IMR-90 (cell line): ENCODE data around the gene CD19. TPM values are rescaled to one million over a fixed set of nuclear protein-coding genes. Genes with fewer than 3 reads are reported as not detected.

ENCODE experiments used
- ATAC-seq: fragments of 200-7000 bp; cut with Tn5 transposase; 2 replicates; pipeline ENCODE4 v1.9.1; 2020; ENCODE audit warnings: low read depth, mild to moderate bottlenecking, moderate library complexity
- Bru-seq: library from RNA; stranded (reverse); fragments of 400-500 nt; gene quantifications from one replicate; lab custom pipeline; 2021; lab: Mats Ljungman, UMichigan
- BruChase-seq, 2 experiments: library from RNA; stranded (reverse); fragments of 400-500 nt; gene quantifications; one replicate each; lab custom pipeline; 2021; lab: Mats Ljungman, UMichigan
- BruUV-seq: library from RNA; stranded (reverse); fragments of 400-500 nt; replicated peaks from 2 replicates; lab custom pipeline; 2021; lab: Mats Ljungman, UMichigan
- CTCF ChIA-PET: fragments of 300-600 bp; formaldehyde crosslinking; extraction: SDS; loops from one replicate; lab custom pipeline; 2021; ENCODE audit warnings: antibody characterized with exemption; lab: Yijun Ruan, JAX
- POLR2A ChIA-PET: fragments of 300-600 bp; sonication (Branson Sonifier 250); formaldehyde crosslinking; loops from one replicate; lab custom pipeline; 2022; ENCODE audit warnings: antibody characterized with exemption; ENCODE audit not compliant: unreplicated experiment; lab: Charles Lee
- DNase-seq: peaks from one replicate; pipeline ENCODE4 v3.0.0; 2013
- H2AFZ ChIP-seq: replicated peaks from 2 replicates; pipeline ENCODE3; 2013; ENCODE audit warnings: low read length, mild to moderate bottlenecking; ENCODE audit not compliant: poor library complexity
- H2AK5ac ChIP-seq: 2 replicates; pipeline ENCODE4 v1.6.1; 2013; ENCODE audit warnings: low read depth, low read length, inconsistent platforms
- H2AK9ac ChIP-seq: replicated peaks from 2 replicates; pipeline ENCODE3; 2013; ENCODE audit warnings: mild to moderate bottlenecking, low read depth, low read length, moderate library complexity; ENCODE audit not compliant: poor library complexity
- H2BK120ac ChIP-seq: 2 replicates; pipeline ENCODE4 v1.6.1; 2013; ENCODE audit warnings: low read depth, low read length, inconsistent platforms
- H2BK15ac ChIP-seq: 3 replicates; pipeline ENCODE4 v1.6.1; 2013; ENCODE audit warnings: low read depth, low read length, inconsistent platforms
- H2BK20ac ChIP-seq: 2 replicates; pipeline ENCODE4 v1.6.1; 2013; ENCODE audit warnings: low read depth, mild to moderate bottlenecking, inconsistent platforms, low read length, moderate library complexity
- H2BK5ac ChIP-seq: 2 replicates; pipeline ENCODE4 v1.6.1; 2013; ENCODE audit warnings: mild to moderate bottlenecking, low read depth, low read length, inconsistent platforms; ENCODE audit not compliant: poor library complexity, severe bottlenecking
- H3K14ac ChIP-seq: replicated peaks from 2 replicates; pipeline ENCODE4 v1.6.1; 2013; ENCODE audit warnings: low read depth, low read length, inconsistent platforms
- H3K18ac ChIP-seq: 2 replicates; pipeline ENCODE4 v1.6.1; 2013; ENCODE audit warnings: low read depth, low read length, control low read depth
- H3K23ac ChIP-seq: 2 replicates; pipeline ENCODE4 v1.6.1; 2013; ENCODE audit warnings: low read depth, low read length, inconsistent platforms
- H3K27ac ChIP-seq: 2 replicates; pipeline ENCODE4 v1.5.1; 2013; ENCODE audit warnings: mild to moderate bottlenecking, control low read depth, low read length; ENCODE audit not compliant: insufficient read depth
- H3K27me3 ChIP-seq: 2 replicates; pipeline ENCODE4 v1.6.1; 2013; ENCODE audit warnings: low read length; ENCODE audit not compliant: control insufficient read depth, insufficient read depth
- H3K36me3 ChIP-seq: 2 replicates; pipeline ENCODE4 v1.6.1; 2013; ENCODE audit warnings: low read length, mixed read lengths; ENCODE audit not compliant: control insufficient read depth, insufficient read depth
- H3K4ac ChIP-seq: 2 replicates; pipeline ENCODE4 v1.6.1; 2013; ENCODE audit warnings: low read depth, low read length, inconsistent platforms
- H3K4me1 ChIP-seq: 2 replicates; pipeline ENCODE4 v1.6.1; 2013; ENCODE audit warnings: low read length, mixed read lengths; ENCODE audit not compliant: control insufficient read depth, insufficient read depth
- H3K4me2 ChIP-seq: 2 replicates; pipeline ENCODE4 v1.6.1; 2013; ENCODE audit warnings: low read depth, mild to moderate bottlenecking, control low read depth, low read length, moderate library complexity
- H3K4me3 ChIP-seq: 2 replicates; pipeline ENCODE4 v1.5.1; 2013; ENCODE audit warnings: low read depth, mild to moderate bottlenecking, control low read depth, low read length, moderate library complexity; ENCODE audit not compliant: insufficient read depth
- H3K56ac ChIP-seq: 2 replicates; pipeline ENCODE4 v1.6.1; 2013; ENCODE audit warnings: low read length, inconsistent platforms; ENCODE audit not compliant: insufficient read depth; ENCODE audit errors: extremely low read depth
- H3K79me1 ChIP-seq, 2 experiments: 2 replicates each; pipeline ENCODE4 v1.6.1; 2013; ENCODE audit warnings: low read length in 2 of 2, inconsistent platforms in 1 of 2, low read depth in 1 of 2
- H3K9ac ChIP-seq: 2 replicates; pipeline ENCODE4 v1.6.1; 2013; ENCODE audit warnings: low read depth, low read length, control low read depth
- H3K9me1 ChIP-seq: 2 replicates; pipeline ENCODE4 v1.6.1; 2013; ENCODE audit warnings: low read length, inconsistent platforms; ENCODE audit not compliant: insufficient read depth
- H3K9me3 ChIP-seq: 2 replicates; pipeline ENCODE4 v1.6.1; 2013; ENCODE audit warnings: low read length; ENCODE audit not compliant: control insufficient read depth, insufficient read depth
- H4K20me1 ChIP-seq: 2 replicates; pipeline ENCODE4 v1.6.1; 2013; ENCODE audit warnings: low read length, inconsistent platforms; ENCODE audit not compliant: insufficient read depth
- H4K5ac ChIP-seq: 2 replicates; pipeline ENCODE4 v1.6.1; 2013; ENCODE audit warnings: mild to moderate bottlenecking, low read depth, low read length, control low read depth
- H4K8ac ChIP-seq, 2 experiments: 2 replicates each; pipeline ENCODE4 v1.6.1; 2013; ENCODE audit warnings: low read depth in 2 of 2, low read length in 2 of 2, control low read depth in 1 of 2, inconsistent platforms in 1 of 2
- H4K91ac ChIP-seq: 2 replicates; pipeline ENCODE4 v1.6.1; 2013; ENCODE audit warnings: low read depth, low read length, inconsistent platforms; ENCODE audit not compliant: insufficient read depth
- BHLHE40 ChIP-seq: fragments of 150-350 bp; IDR thresholded peaks from 2 replicates; pipeline ENCODE4 v1.6.1; 2016; ENCODE audit warnings: mild to moderate bottlenecking, low read depth, low read length
- CEBPB ChIP-seq: IDR thresholded peaks from 2 replicates; pipeline ENCODE4 v1.6.1; 2012; ENCODE audit warnings: low read depth, low read length, improper control_type of control experiment
- CHD1 ChIP-seq: IDR thresholded peaks from 2 replicates; pipeline ENCODE4 v1.6.1; 2012; ENCODE audit warnings: low read depth, low read length, improper control_type of control experiment
- CTCF ChIP-seq: conservative IDR thresholded peaks from 2 replicates; pipeline ENCODE4 v1.5.1; 2012; ENCODE audit warnings: mild to moderate bottlenecking, low read depth, low read length, improper control_type of control experiment
- ELK1 ChIP-seq: fragments of 150-350 bp; IDR thresholded peaks from 2 replicates; pipeline ENCODE4 v1.6.1; 2016; ENCODE audit warnings: low read depth, mild to moderate bottlenecking, low read length, moderate library complexity, borderline replicate concordance
- FOS ChIP-seq: fragments of 150-350 bp; IDR thresholded peaks from 2 replicates; pipeline ENCODE4 v1.6.1; 2016; ENCODE audit warnings: low read depth, low read length
- MAFK ChIP-seq: IDR thresholded peaks from 2 replicates; pipeline ENCODE4 v1.6.1; 2012; ENCODE audit warnings: low read depth, low read length, improper control_type of control experiment
- MAZ ChIP-seq: IDR thresholded peaks from 2 replicates; pipeline ENCODE4 v1.6.1; 2012; ENCODE audit warnings: low read depth, mild to moderate bottlenecking, low read length, improper control_type of control experiment, moderate library complexity, borderline replicate concordance
- MXI1 ChIP-seq: IDR thresholded peaks from 2 replicates; pipeline ENCODE4 v1.6.1; 2012; ENCODE audit warnings: low read depth, mild to moderate bottlenecking, low read length, moderate library complexity, borderline replicate concordance
- NFE2L2 ChIP-seq: fragments of 150-350 bp; IDR thresholded peaks from 2 replicates; pipeline ENCODE4 v1.6.1; 2016; ENCODE audit warnings: low read depth, mild to moderate bottlenecking, low read length
- POLR2A ChIP-seq: IDR thresholded peaks from 2 replicates; pipeline ENCODE4 v1.6.1; 2012; ENCODE audit warnings: mild to moderate bottlenecking, low read depth, low read length
- RAD21 ChIP-seq: IDR thresholded peaks from 2 replicates; pipeline ENCODE4 v1.6.1; 2012; ENCODE audit warnings: low read length, improper control_type of control experiment
- RCOR1 ChIP-seq: IDR thresholded peaks from 2 replicates; pipeline ENCODE4 v1.6.1; 2012; ENCODE audit warnings: mild to moderate bottlenecking, low read length, improper control_type of control experiment; ENCODE audit not compliant: insufficient replicate concordance
- RFX5 ChIP-seq: IDR thresholded peaks from 2 replicates; pipeline ENCODE4 v1.8.0; 2012; ENCODE audit warnings: low read depth, mild to moderate bottlenecking, low read length, moderate library complexity
- SMC3 ChIP-seq: fragments of 150-350 bp; IDR thresholded peaks from 2 replicates; pipeline ENCODE4 v1.6.1; 2016; ENCODE audit warnings: low read depth, mild to moderate bottlenecking, antibody characterized with exemption, low read length, moderate library complexity
- USF2 ChIP-seq: fragments of 150-350 bp; IDR thresholded peaks from 2 replicates; pipeline ENCODE4 v1.6.1; 2017; ENCODE audit warnings: mild to moderate bottlenecking, antibody characterized with exemption, low read length, low read depth
- WGBS, 2 experiments: methylation state at CpG; one replicate each; pipeline versions ENCODE4 v1.1.5 to v1.1.7; 2013; ENCODE audit warnings: missing lambda C conversion rate in 2 of 2; ENCODE audit not compliant: insufficient read length in 1 of 2; ENCODE audit errors: extremely low coverage in 2 of 2; 5-methylcytosine and 5-hydroxymethylcytosine counted together
- dilution Hi-C: fragments of 300-500 bp; cut with HindIII; formaldehyde crosslinking; loops from one replicate; pipeline ENCODE4 v1.14.3; 2018; ENCODE audit warnings: low sequenced_read_pairs; ENCODE audit not compliant: unreplicated experiment
- in situ Hi-C: fragments of 300-500 bp; cut with MboI; formaldehyde crosslinking; loops from 3 replicates; pipeline ENCODE4 v1.14.3; 2019; ENCODE audit warnings: low sequenced_read_pairs, inconsistent platforms, mixed read lengths
- intact Hi-C: fragments of 100-400 bp; cut with micrococcal nuclease; formaldehyde crosslinking; loops from 2 replicates; pipeline ENCODE4 v1.10.0; 2022
- long read RNA-seq: library from polyadenylated mRNA; unstranded; transcript quantifications from one replicate; pipeline ENCODE4 v2.0.0, GENCODE V29; 2021; ENCODE audit not compliant: unreplicated experiment
- polyA plus RNA-seq, 3 experiments: library from polyadenylated mRNA; depleted of rRNA; stranded (reverse); fragments of >200 nt; gene quantifications; 2 replicates each; pipeline ENCODE4 v1.2.3, GENCODE V29; 2012; ENCODE audit warnings: low replicate concordance in 1 of 3
- total RNA-seq: library from RNA; depleted of rRNA; stranded (reverse); fragments of >200 nt; gene quantifications from 2 replicates; pipeline ENCODE4 v1.2.3, GENCODE V29; 2012; rRNA removed

CD19 gene
- total RNA-seq (not detected in 2 replicates), polyA plus RNA-seq (2012; rRNA removed) (not detected in 2 replicates), Bru-seq, nascent RNA (not detected), BruChase-seq, experiment 1, labeled RNA remaining after a 6-hour chase (not detected), BruChase-seq, experiment 2, labeled RNA remaining after a 2-hour chase (not detected)
- polyA plus RNA-seq (2012; cell fraction: cytosol; rRNA removed), result not detected in 2 replicates
- not detected in 2 replicates for polyA plus RNA-seq (2012; cell fraction: nucleus; rRNA removed; ENCODE audit: low replicate concordance)
- long read RNA-seq, result 0 reads

GRCh38 chr16:28931801-28932225 is at the start of gene CD19:
TSS of gene CD19 (plus strand) at chr16:28931971. CDS start at chr16:28932001, 30 bp downstream.
- no peak within 1 kb of the TSS; the same call in 1 of the 2 replicates for H2BK20ac ChIP-seq
- no peak within 1 kb of the TSS for H3K14ac ChIP-seq
- CTCF ChIA-PET, result no interaction called here
- 72% methylated on average over 4 of the region's 10 CpGs; no CpG with 5 or more reads in 1 of the 2 experiments for WGBS, 2 experiments
- no peaks in the 10 kb centered on the region for H3K79me1 ChIP-seq
- intact Hi-C loops, result no loop called here
- dilution Hi-C loops, result no loop called here
- no peak within 1 kb of the TSS for H3K4me2 ChIP-seq
- H3K4me1 ChIP-seq, result no peaks in the 10 kb centered on the region
- H3K9me1 ChIP-seq, result no peaks in the 10 kb centered on the region
- no peak within 1 kb of the TSS for H2BK120ac ChIP-seq
- no peak within 1 kb of the TSS for H3K56ac ChIP-seq
- no peaks in the 10 kb centered on the region for H3K36me3 ChIP-seq
- no peak within 1 kb of the TSS for H4K91ac ChIP-seq
- H3K23ac ChIP-seq, result no peak within 1 kb of the TSS
- H2BK5ac ChIP-seq, result no peak within 1 kb of the TSS
- no peak within 1 kb of the TSS for H2BK15ac ChIP-seq
- H3K9ac ChIP-seq, result no peak within 1 kb of the TSS
- H2AK9ac ChIP-seq, result no peak within 1 kb of the TSS
- H2AFZ ChIP-seq, result no peak within 1 kb of the TSS
- no peak within 1 kb of the TSS for H4K5ac ChIP-seq
- no peak within 1 kb of the TSS for H4K8ac ChIP-seq
- POLR2A ChIA-PET, result no interaction called here
- no peak within 1 kb of the TSS for H3K4ac ChIP-seq
- no peak within 1 kb of the TSS for H3K27ac ChIP-seq
- H4K20me1 ChIP-seq, result no peaks in the 10 kb centered on the region
- peaks cover 7% of the 10 kb centered on the region; the same call in 1 of the 2 replicates for H3K27me3 ChIP-seq
- H3K18ac ChIP-seq, result no peak within 1 kb of the TSS
- TF ChIP-seq MXI1 (no peak), POLR2A (no peak), BHLHE40 (no peak), MAZ (no peak), FOS (no peak), NFE2L2 (no peak), SMC3 (no peak), MAFK (no peak), USF2 (no peak), CTCF (no peak), RAD21 (no peak), RFX5 (no peak), CHD1 (no peak), ELK1 (no peak), CEBPB (no peak), RCOR1 (no peak)
- H3K4me3 ChIP-seq, result no peak within 1 kb of the TSS
- no peak for ATAC-seq
- DNase-seq, result no peak
- no peak within 1 kb of the TSS for H2AK5ac ChIP-seq
- H3K9me3 ChIP-seq, result no peaks in the 10 kb centered on the region
- in situ Hi-C loops, result no loop called here
- no TSS peak for BruUV-seq
